ENCODE data around the gene PCGF3.

PCGF3 gene

GRCh38 chr4:743463-744211, 38.0 kb downstream of the PCGF3 start:
- no peak for TF ChIP-seq CTCF (IDR thresholded peaks at IDR 0.05; ENCODE audit: low read depth, low read length, missing control alignments)
- no peak overlapping the region for H3K4me3 ChIP-seq (ENCODE audit: low read depth, low read length)
- DNase-seq (ENCODE audit: low read depth): no peak
- in situ Hi-C loops (cut with HindIII; ENCODE audit: low sequenced_read_pairs): no loop called here

GRCh38 chr4:744212-744841, 38.7 kb downstream of the PCGF3 start:
- in situ Hi-C loops (cut with HindIII; ENCODE audit: low sequenced_read_pairs): no loop called here
- H3K4me3 ChIP-seq (ENCODE audit: low read depth, low read length): no peak overlapping the region
- TF ChIP-seq CTCF (IDR thresholded peaks at IDR 0.05; ENCODE audit: low read depth, low read length, missing control alignments): no peak
- no peak for DNase-seq (ENCODE audit: low read depth)

GRCh38 chr4:747546-748170, 42.0 kb downstream of the PCGF3 start:
- no peak for DNase-seq (ENCODE audit: low read depth)
- H3K4me3 ChIP-seq (ENCODE audit: low read depth, low read length): no peak overlapping the region
- in situ Hi-C loops (cut with HindIII; ENCODE audit: low sequenced_read_pairs): no loop called here
- no peak for TF ChIP-seq CTCF (IDR thresholded peaks at IDR 0.05; ENCODE audit: low read depth, low read length, missing control alignments)

- no peak for TF ChIP-seq CTCF (IDR thresholded peaks at IDR 0.05; ENCODE audit: low read depth, low read length, missing control alignments)
- H3K4me3 ChIP-seq (ENCODE audit: low read depth, low read length): no peak overlapping the region
- in situ Hi-C loops (cut with HindIII; ENCODE audit: low sequenced_read_pairs): no loop called here
- no peak for DNase-seq (ENCODE audit: low read depth)
These were observed 42.8 kb downstream of the PCGF3 start for GRCh38 chr4:748461-748860.

- in situ Hi-C loops (cut with HindIII; ENCODE audit: low sequenced_read_pairs): no loop called here
- TF ChIP-seq CTCF (IDR thresholded peaks at IDR 0.05; ENCODE audit: low read depth, low read length, missing control alignments): no peak
- H3K4me3 ChIP-seq (ENCODE audit: low read depth, low read length): no peak overlapping the region
- DNase-seq (ENCODE audit: low read depth): peak; percentile 77
These were observed 44.4 kb downstream of the PCGF3 start for GRCh38 chr4:749698-750666.

- no peak for DNase-seq (ENCODE audit: low read depth)
- H3K4me3 ChIP-seq (ENCODE audit: low read depth, low read length): no peak overlapping the region
- in situ Hi-C loops (cut with HindIII; ENCODE audit: low sequenced_read_pairs): no loop called here
- TF ChIP-seq CTCF (IDR thresholded peaks at IDR 0.05; ENCODE audit: low read depth, low read length, missing control alignments): no peak
These were observed 46.0 kb downstream of the PCGF3 start for GRCh38 chr4:751676-752075.

Measured in astrocyte of the cerebellum (primary cell).